ENCODE data around the gene HES3.

HES3 gene

DNA sequence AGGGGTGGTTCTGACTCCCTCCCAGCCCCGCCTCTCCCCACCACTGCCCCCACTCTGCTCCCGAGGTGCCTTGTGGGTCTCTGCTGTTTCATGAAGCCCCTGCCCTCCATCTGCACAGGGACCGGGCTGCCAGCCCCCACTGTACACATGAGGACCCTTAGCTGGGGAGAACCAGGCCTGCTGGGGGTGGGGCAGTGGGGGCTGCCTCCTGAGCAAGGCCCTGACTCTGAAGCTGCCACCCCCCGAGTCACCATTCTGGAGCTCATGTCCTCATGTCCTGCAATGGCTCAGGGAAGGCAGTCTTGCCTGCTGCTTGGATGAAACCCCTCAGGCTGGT lies 8.4 kb downstream of the HES3 start:
- H3K4me3 ChIP-seq (ENCODE audit: insufficient read depth, low read depth, low read length) = no peak overlapping the region
- WGBS, 2 experiments = 95 to 98% methylated on average over 4 of the region's 4 CpGs
- no peak overlapping the region for H3K27ac ChIP-seq (ENCODE audit: insufficient read depth, low read depth, low read length, poor library complexity, severe bottlenecking)
- peaks cover 40% of the 10 kb centered on the region for H3K27me3 ChIP-seq (ENCODE audit: control insufficient read depth, insufficient read depth, low read length, poor library complexity, severe bottlenecking)
- H3K4me1 ChIP-seq (ENCODE audit: control insufficient read depth, insufficient read depth, low read length) = peaks cover 8% of the 10 kb centered on the region
- H3K9me3 ChIP-seq (ENCODE audit: control insufficient read depth, low read length) = no peaks in the 10 kb centered on the region
- H3K36me3 ChIP-seq (ENCODE audit: control insufficient read depth, insufficient read depth, low read length) = peaks cover 6% of the 10 kb centered on the region

DNA sequence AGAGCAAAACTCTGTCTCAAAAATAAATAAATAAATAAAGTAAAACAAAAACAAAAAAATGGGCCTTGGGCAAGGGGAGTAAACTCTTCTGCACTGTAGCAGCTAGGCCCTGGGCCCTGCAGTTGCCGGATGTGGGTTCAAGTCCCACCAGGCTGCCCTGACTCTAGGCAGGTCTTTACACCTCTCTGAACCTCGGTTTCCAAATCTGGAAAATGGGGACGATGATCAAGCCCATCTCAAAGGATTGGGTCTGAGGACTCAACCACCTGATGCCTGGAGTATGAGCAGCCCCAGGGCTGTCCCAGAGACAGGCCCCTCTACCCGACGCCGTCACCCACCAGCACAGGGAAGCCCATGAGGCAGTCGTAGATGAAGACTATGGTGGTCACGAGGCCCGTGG lies 9.4 kb downstream of the HES3 start:
- 95 to 96% methylated on average over 9 of the region's 9 CpGs for whole genome bisulfite sequencing, 2 experiments
- H3K36me3 ChIP-seq (ENCODE audit: control insufficient read depth, insufficient read depth, low read length) = peaks cover 6% of the 10 kb centered on the region
- no peak overlapping the region for H3K27ac ChIP-seq (ENCODE audit: insufficient read depth, low read depth, low read length, poor library complexity, severe bottlenecking)
- H3K4me1 ChIP-seq (ENCODE audit: control insufficient read depth, insufficient read depth, low read length) = peaks cover 6% of the 10 kb centered on the region
- no peak overlapping the region for H3K4me3 ChIP-seq (ENCODE audit: insufficient read depth, low read depth, low read length)
- H3K9me3 ChIP-seq (ENCODE audit: control insufficient read depth, low read length) = no peaks in the 10 kb centered on the region
- peaks cover 33% of the 10 kb centered on the region for H3K27me3 ChIP-seq (ENCODE audit: control insufficient read depth, insufficient read depth, low read length, poor library complexity, severe bottlenecking)

GRCh38 chr1:6254691-6255090 lies 10.7 kb downstream of the HES3 start:
- peaks cover 6% of the 10 kb centered on the region for H3K36me3 ChIP-seq (ENCODE audit: control insufficient read depth, insufficient read depth, low read length)
- H3K4me3 ChIP-seq (ENCODE audit: insufficient read depth, low read depth, low read length) = no peak overlapping the region
- no peak overlapping the region for H3K27ac ChIP-seq (ENCODE audit: insufficient read depth, low read depth, low read length, poor library complexity, severe bottlenecking)
- 95 to 96% methylated on average over 16 of the region's 16 CpGs for WGBS, 2 experiments
- H3K9me3 ChIP-seq (ENCODE audit: control insufficient read depth, low read length) = no peaks in the 10 kb centered on the region
- H3K27me3 ChIP-seq (ENCODE audit: control insufficient read depth, insufficient read depth, low read length, poor library complexity, severe bottlenecking) = peaks cover 31% of the 10 kb centered on the region
- H3K4me1 ChIP-seq (ENCODE audit: control insufficient read depth, insufficient read depth, low read length) = peaks cover 11% of the 10 kb centered on the region

GRCh38 chr1:6256645-6257044 lies 12.7 kb downstream of the HES3 start:
- Histone ChIP-seq H3K4me3 (ENCODE audit: insufficient read depth, low read depth, low read length) (no peak overlapping the region), H3K27ac (ENCODE audit: insufficient read depth, low read depth, low read length, poor library complexity, severe bottlenecking) (no peak overlapping the region), H3K27me3 (ENCODE audit: control insufficient read depth, insufficient read depth, low read length, poor library complexity, severe bottlenecking) (peaks cover 13% of the 10 kb centered on the region), H3K36me3 (ENCODE audit: control insufficient read depth, insufficient read depth, low read length) (peaks cover 6% of the 10 kb centered on the region), H3K9me3 (ENCODE audit: control insufficient read depth, low read length) (no peaks in the 10 kb centered on the region), H3K4me1 (ENCODE audit: control insufficient read depth, insufficient read depth, low read length) (peaks cover 11% of the 10 kb centered on the region)
- WGBS, 2 experiments = 93 to 95% methylated on average over 13 of the region's 13 CpGs

DNA sequence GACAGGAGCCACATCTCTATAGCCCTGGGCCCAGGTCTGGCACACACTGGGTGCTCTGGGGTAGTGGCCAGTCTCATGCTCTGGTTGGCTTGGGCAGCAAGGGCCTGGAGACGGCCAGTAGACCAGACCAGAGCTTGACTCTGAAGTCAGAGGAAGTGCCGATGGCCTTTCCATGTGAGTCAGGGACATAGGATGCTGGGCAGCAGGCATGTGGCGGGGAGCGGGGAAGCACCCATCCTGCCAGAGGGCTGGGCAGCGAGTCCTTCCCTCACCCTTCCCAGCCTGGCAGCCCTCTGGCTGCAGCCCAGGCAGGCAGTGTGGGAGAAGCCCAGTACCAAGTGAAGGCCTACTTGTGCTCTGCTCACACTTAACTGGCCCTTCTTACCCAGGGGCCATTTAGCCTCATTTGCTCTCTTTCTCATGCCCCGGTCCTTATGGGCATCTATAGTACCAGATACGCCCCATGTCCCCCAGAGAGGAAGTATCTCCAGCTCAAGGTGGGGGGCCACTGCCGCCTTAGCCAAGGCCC lies 13.6 kb downstream of the HES3 start:
- Histone ChIP-seq H3K27ac (ENCODE audit: insufficient read depth, low read depth, low read length, poor library complexity, severe bottlenecking) (no peak overlapping the region), H3K4me1 (ENCODE audit: control insufficient read depth, insufficient read depth, low read length) (peaks cover 21% of the 10 kb centered on the region), H3K36me3 (ENCODE audit: control insufficient read depth, insufficient read depth, low read length) (peaks cover 6% of the 10 kb centered on the region), H3K4me3 (ENCODE audit: insufficient read depth, low read depth, low read length) (no peak overlapping the region), H3K27me3 (ENCODE audit: control insufficient read depth, insufficient read depth, low read length, poor library complexity, severe bottlenecking) (peaks cover 9% of the 10 kb centered on the region), H3K9me3 (ENCODE audit: control insufficient read depth, low read length) (no peaks in the 10 kb centered on the region)
- 94 to 97% methylated on average over 8 of the region's 8 CpGs for WGBS, 2 experiments

DNA sequence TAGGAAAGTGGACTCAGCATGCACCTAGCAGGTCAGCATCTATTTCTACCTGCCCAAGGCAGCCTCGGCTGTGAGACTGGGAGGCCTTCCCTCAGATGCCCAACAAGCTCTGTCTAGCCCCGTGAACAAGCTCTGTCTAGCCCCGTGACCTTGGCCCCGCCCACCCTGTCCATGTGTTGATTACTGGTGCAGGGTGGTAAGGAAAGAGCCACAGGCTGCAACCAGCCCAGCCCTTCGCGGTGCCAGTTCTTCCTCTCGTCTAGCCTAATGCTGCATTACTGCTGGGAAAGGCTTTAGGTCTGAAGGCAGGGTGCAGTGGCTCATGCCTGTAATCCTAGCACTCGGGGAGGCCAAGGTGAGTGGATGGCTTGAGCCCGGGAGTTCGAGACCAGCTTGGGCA lies 14.7 kb downstream of the HES3 start:
- Histone ChIP-seq H3K4me1 (ENCODE audit: control insufficient read depth, insufficient read depth, low read length) (peaks cover 28% of the 10 kb centered on the region), H3K27me3 (ENCODE audit: control insufficient read depth, insufficient read depth, low read length, poor library complexity, severe bottlenecking) (peaks cover 9% of the 10 kb centered on the region), H3K36me3 (ENCODE audit: control insufficient read depth, insufficient read depth, low read length) (peaks cover 3% of the 10 kb centered on the region), H3K27ac (ENCODE audit: insufficient read depth, low read depth, low read length, poor library complexity, severe bottlenecking) (no peak overlapping the region), H3K9me3 (ENCODE audit: control insufficient read depth, low read length) (no peaks in the 10 kb centered on the region), H3K4me3 (ENCODE audit: insufficient read depth, low read depth, low read length) (no peak overlapping the region)
- 84 to 89% methylated on average over 10 of the region's 10 CpGs for WGBS, 2 experiments

DNA sequence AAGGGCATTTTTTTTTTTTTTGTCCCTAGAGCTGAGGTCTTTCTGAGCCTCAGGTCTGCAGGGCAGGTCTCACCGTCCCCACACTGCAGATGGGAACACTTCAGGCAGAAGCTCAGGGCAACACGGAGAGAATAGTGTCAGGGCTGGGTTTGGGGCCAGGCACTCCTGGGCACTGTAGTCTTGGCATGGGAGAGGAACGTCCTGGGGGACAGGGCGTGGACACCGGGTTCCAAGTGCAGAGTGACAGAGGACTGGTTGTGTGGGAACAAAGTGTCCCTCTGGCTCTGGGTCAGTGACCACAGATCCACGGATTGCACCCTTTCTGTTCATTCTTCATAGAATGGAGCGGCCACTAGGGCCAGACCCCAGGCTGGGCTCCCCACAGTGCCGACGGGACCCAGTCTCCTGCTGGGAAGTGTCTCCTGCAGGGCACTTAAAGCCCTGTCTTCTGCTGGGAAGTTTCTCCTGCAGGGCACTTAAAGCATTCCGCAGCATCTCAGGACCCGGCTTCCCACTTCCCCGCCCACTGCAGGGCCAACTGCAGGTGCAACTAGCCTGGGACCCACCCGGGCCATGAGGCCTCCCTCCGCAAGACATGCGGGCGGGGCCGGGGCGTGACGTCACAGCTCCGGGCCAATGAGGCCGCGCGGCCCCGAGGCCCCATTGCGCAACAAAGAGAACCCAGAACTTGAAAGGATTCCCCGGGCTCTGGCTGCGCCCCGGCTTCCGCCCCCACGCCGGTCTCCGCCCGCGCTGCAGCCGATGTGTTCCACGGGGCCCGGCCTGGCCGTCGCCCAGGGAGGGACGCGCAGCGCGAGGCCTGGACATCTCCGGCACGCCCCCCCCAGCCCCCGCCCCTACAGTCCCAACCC lies 15.7 kb downstream of the HES3 start:
- peaks cover 9% of the 10 kb centered on the region for H3K27me3 ChIP-seq (ENCODE audit: control insufficient read depth, insufficient read depth, low read length, poor library complexity, severe bottlenecking)
- WGBS, 2 experiments = 10 to 11% methylated on average over 46 of the region's 46 CpGs
- peaks cover 28% of the 10 kb centered on the region for H3K4me1 ChIP-seq (ENCODE audit: control insufficient read depth, insufficient read depth, low read length)
- H3K9me3 ChIP-seq (ENCODE audit: control insufficient read depth, low read length) = no peaks in the 10 kb centered on the region
- H3K4me3 ChIP-seq (ENCODE audit: insufficient read depth, low read depth, low read length) = peak overlapping the region; percentile 63
- H3K36me3 ChIP-seq (ENCODE audit: control insufficient read depth, insufficient read depth, low read length) = no peaks in the 10 kb centered on the region
- no peak overlapping the region for H3K27ac ChIP-seq (ENCODE audit: insufficient read depth, low read depth, low read length, poor library complexity, severe bottlenecking)

GRCh38 chr1:6260433-6260934 lies 16.5 kb downstream of the HES3 start:
- WGBS, 2 experiments = 0 to 1% methylated on average over 61 of the region's 61 CpGs
- H3K9me3 ChIP-seq (ENCODE audit: control insufficient read depth, low read length) = no peaks in the 10 kb centered on the region
- H3K4me3 ChIP-seq (ENCODE audit: insufficient read depth, low read depth, low read length) = peak overlapping the region; percentile 63
- H3K4me1 ChIP-seq (ENCODE audit: control insufficient read depth, insufficient read depth, low read length) = peaks cover 28% of the 10 kb centered on the region
- H3K27me3 ChIP-seq (ENCODE audit: control insufficient read depth, insufficient read depth, low read length, poor library complexity, severe bottlenecking) = peaks cover 9% of the 10 kb centered on the region
- H3K27ac ChIP-seq (ENCODE audit: insufficient read depth, low read depth, low read length, poor library complexity, severe bottlenecking) = no peak overlapping the region
- H3K36me3 ChIP-seq (ENCODE audit: control insufficient read depth, insufficient read depth, low read length) = no peaks in the 10 kb centered on the region

- H3K27me3 ChIP-seq (ENCODE audit: control insufficient read depth, insufficient read depth, low read length, poor library complexity, severe bottlenecking) = peaks cover 9% of the 10 kb centered on the region
- peaks cover 28% of the 10 kb centered on the region for H3K4me1 ChIP-seq (ENCODE audit: control insufficient read depth, insufficient read depth, low read length)
- WGBS, 2 experiments = 0 to 1% methylated on average over 78 of the region's 78 CpGs
- no peak within 1 kb of the TSS for H3K27ac ChIP-seq (ENCODE audit: insufficient read depth, low read depth, low read length, poor library complexity, severe bottlenecking)
- peak within 1 kb of the TSS; percentile 63 for H3K4me3 ChIP-seq (ENCODE audit: insufficient read depth, low read depth, low read length)
- H3K36me3 ChIP-seq (ENCODE audit: control insufficient read depth, insufficient read depth, low read length) = no peaks in the 10 kb centered on the region
- H3K9me3 ChIP-seq (ENCODE audit: control insufficient read depth, low read length) = no peaks in the 10 kb centered on the region
Measured at GRCh38 chr1:6260961-6261614, 17.1 kb downstream of the HES3 start, which contains the start of gene GPR153. Gene GPR153 (minus strand): TSS chr1:6261098. CDS start chr1:6254905, 6,193 bp downstream.

DNA sequence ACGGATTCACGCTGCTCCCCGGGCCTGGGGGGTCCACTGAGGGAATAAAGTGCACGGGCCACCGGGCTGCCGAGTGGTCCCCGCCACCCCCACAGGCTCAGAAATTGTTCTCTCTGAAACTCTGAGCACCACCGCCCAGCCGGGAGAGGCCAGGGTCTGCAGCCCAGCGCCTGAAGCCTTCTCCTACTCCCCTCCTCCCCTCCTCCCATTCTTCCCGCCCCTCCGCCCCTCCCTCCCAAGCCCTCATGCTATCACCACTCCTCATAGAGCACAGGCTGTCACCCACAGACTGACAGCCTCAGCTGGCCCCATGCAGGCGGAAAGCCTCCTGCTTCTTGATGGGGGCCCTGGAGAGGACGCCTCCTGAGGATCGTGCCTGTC lies 17.6 kb downstream of the HES3 start:
- Histone ChIP-seq H3K36me3 (ENCODE audit: control insufficient read depth, insufficient read depth, low read length) (no peaks in the 10 kb centered on the region), H3K4me1 (ENCODE audit: control insufficient read depth, insufficient read depth, low read length) (peaks cover 28% of the 10 kb centered on the region), H3K27ac (ENCODE audit: insufficient read depth, low read depth, low read length, poor library complexity, severe bottlenecking) (no peak overlapping the region), H3K4me3 (ENCODE audit: insufficient read depth, low read depth, low read length) (peak overlapping the region; percentile 42), H3K9me3 (ENCODE audit: control insufficient read depth, low read length) (no peaks in the 10 kb centered on the region), H3K27me3 (ENCODE audit: control insufficient read depth, insufficient read depth, low read length, poor library complexity, severe bottlenecking) (peaks cover 9% of the 10 kb centered on the region)
- WGBS, 2 experiments = 6 to 8% methylated on average over 15 of the region's 15 CpGs
